Hepatocyte (in vitro differentiated cells): ENCODE measurements around the gene CBX2. TPM values are rescaled to one million over a fixed set of nuclear protein-coding genes. Genes with fewer than 3 reads are reported as not detected.
A peak's percentile ranks its signal among the peaks of the same experiment; 100 is the strongest.

Experiments used
- DNase-seq: peaks from one replicate; pipeline ENCODE4 v3.0.0-alpha.2; 2016; ENCODE audit warnings: low spot score
- H2AFZ ChIP-seq: fragments of 200-600 bp; sonication (generic); 2 replicates; pipeline ENCODE4 v1.6.0; 2016; ENCODE audit warnings: antibody characterized with exemption, mild to moderate bottlenecking
- H3K27ac ChIP-seq: fragments of 200-600 bp; sonication (generic); 2 replicates; pipeline ENCODE4 v1.5.1; 2016; ENCODE audit warnings: mild to moderate bottlenecking
- H3K27me3 ChIP-seq: fragments of 200-600 bp; sonication (generic); 2 replicates; pipeline ENCODE4 v1.6.1; 2016
- H3K36me3 ChIP-seq: fragments of 200-600 bp; sonication (generic); replicated peaks from 2 replicates; pipeline ENCODE4 v1.5.1; 2016; ENCODE audit warnings: low read depth; ENCODE audit not compliant: insufficient read depth
- H3K4me1 ChIP-seq: fragments of 200-600 bp; sonication (generic); 2 replicates; pipeline ENCODE4 v1.5.1; 2016; ENCODE audit warnings: mild to moderate bottlenecking, moderate library complexity; ENCODE audit not compliant: insufficient read depth
- H3K4me2 ChIP-seq: fragments of 200-600 bp; sonication (generic); 2 replicates; pipeline ENCODE4 v1.6.0; 2016
- H3K4me3 ChIP-seq: fragments of 200-600 bp; sonication (generic); 2 replicates; pipeline ENCODE4 v1.5.1; 2016; ENCODE audit warnings: mild to moderate bottlenecking
- H3K79me2 ChIP-seq: fragments of 200-600 bp; sonication (generic); 2 replicates; pipeline ENCODE4 v1.6.0; 2017; ENCODE audit warnings: mild to moderate bottlenecking
- H3K9me2 ChIP-seq: fragments of 200-600 bp; sonication (generic); replicated peaks from 2 replicates; pipeline ENCODE4 v1.6.0; 2017; ENCODE audit warnings: mild to moderate bottlenecking; ENCODE audit not compliant: insufficient read depth
- H3K9me3 ChIP-seq: fragments of 200-600 bp; sonication (generic); 2 replicates; pipeline ENCODE4 v1.5.1; 2016; ENCODE audit warnings: low read depth, mild to moderate bottlenecking
- H4K20me1 ChIP-seq: fragments of 200-600 bp; sonication (generic); 2 replicates; pipeline ENCODE4 v1.6.0; 2016; ENCODE audit warnings: mild to moderate bottlenecking; ENCODE audit not compliant: insufficient read depth, poor library complexity, severe bottlenecking
- EZH2 ChIP-seq: fragments of 200-600 bp; sonication (generic); IDR thresholded peaks from 2 replicates; pipeline ENCODE4 v1.6.1; 2016; ENCODE audit warnings: antibody characterized with exemption, mild to moderate bottlenecking, borderline replicate concordance
- EZH2phosphoT487 ChIP-seq: fragments of 200-600 bp; sonication (generic); IDR thresholded peaks from one replicate; pipeline ENCODE4 v1.6.1; 2018; ENCODE audit warnings: antibody characterized with exemption, mild to moderate bottlenecking, low read depth, moderate library complexity; ENCODE audit not compliant: unreplicated experiment, severe bottlenecking
- whole genome bisulfite sequencing: methylation state at CpG from one replicate; pipeline ENCODE4 v1.1.6; 2016; ENCODE audit warnings: low lambda C conversion rate; ENCODE audit errors: missing lambda C conversion rate; 5-methylcytosine and 5-hydroxymethylcytosine counted together
- polyA plus RNA-seq: library from polyadenylated mRNA; unstranded; fragments of >200 nt; fragmentation: Nextera tagmentation; extraction: Ambion mirVana; gene quantifications from 2 replicates; pipeline ENCODE4 v1.2.1, GENCODE V29; 2016
- total RNA-seq: library from RNA; depleted of rRNA; stranded (reverse); fragments of >200 nt; gene quantifications from 2 replicates; pipeline ENCODE4 v1.2.3, GENCODE V29; 2014
- TF ChIP-seq, protein P1 (sequence below): fragments of 200-600 bp; sonication (generic); IDR thresholded peaks from 2 replicates; pipeline ENCODE4 v1.5.1; 2016; ENCODE audit warnings: antibody characterized with exemption, mild to moderate bottlenecking; ENCODE audit not compliant: poor library complexity

The CBX2 gene
- total and polyA plus RNA-seq, 2 experiments from 2014 or later: 11.6 to 16.3 TPM

DNA sequence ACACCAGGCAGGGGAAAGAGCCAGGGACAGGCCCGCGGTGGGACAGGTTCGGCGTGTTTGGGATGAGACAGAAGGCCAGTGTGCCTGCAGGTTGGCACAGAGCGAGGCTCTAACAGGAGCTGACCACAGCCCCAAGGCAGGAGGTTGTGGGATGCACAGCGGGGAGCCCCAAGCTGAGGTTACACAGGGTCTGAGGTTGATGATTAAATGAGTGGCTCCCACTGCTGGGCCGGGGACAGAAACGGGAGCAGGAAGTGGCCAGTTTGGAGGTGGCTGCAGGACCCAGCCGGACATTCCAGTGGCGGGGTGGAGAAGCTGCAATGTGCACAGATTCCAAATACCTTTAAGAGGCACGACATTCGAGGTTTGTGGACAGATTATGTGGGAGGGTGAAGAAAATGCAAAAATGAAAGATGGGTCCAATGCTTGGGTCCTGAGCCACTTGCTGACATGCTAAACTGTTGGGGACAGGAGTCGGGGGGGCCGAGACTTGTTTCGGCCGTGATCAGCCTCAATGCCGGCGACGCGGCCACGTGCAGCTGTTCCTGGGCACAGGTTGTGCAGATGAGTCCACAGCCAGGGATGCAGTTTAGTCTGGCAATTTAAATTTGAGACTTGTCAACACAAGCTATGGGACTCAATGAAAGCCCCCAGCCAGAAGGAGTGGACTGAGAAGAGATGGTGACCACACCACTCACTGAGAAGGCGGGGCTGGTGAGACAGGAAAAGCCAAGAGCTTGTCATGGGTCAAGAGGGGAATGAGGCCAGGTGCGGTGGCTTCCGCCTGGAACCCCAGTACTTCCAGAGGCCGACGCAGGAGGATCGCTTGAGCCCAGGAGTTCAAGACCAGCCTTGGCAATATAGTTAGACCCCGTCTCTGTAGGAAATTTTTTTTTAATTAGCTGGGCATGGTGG, 38.5 kb upstream of the CBX2 start:
- TF ChIP-seq EZH2phosphoT487 (no peak), EZH2 (no peak)
- TF ChIP-seq, protein P1, sequence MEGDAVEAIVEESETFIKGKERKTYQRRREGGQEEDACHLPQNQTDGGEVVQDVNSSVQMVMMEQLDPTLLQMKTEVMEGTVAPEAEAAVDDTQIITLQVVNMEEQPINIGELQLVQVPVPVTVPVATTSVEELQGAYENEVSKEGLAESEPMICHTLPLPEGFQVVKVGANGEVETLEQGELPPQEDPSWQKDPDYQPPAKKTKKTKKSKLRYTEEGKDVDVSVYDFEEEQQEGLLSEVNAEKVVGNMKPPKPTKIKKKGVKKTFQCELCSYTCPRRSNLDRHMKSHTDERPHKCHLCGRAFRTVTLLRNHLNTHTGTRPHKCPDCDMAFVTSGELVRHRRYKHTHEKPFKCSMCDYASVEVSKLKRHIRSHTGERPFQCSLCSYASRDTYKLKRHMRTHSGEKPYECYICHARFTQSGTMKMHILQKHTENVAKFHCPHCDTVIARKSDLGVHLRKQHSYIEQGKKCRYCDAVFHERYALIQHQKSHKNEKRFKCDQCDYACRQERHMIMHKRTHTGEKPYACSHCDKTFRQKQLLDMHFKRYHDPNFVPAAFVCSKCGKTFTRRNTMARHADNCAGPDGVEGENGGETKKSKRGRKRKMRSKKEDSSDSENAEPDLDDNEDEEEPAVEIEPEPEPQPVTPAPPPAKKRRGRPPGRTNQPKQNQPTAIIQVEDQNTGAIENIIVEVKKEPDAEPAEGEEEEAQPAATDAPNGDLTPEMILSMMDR: no peak
- Histone ChIP-seq H4K20me1 (no peaks in the 10 kb centered on the region), H2AFZ (no peak overlapping the region), H3K9me2 (no peaks in the 10 kb centered on the region), H3K4me3 (no peak overlapping the region), H3K4me1 (peaks cover 30% of the 10 kb centered on the region), H3K9me3 (no peaks in the 10 kb centered on the region), H3K79me2 (no peaks in the 10 kb centered on the region), H3K27me3 (no peaks in the 10 kb centered on the region), H3K4me2 (no peak overlapping the region), H3K36me3 (no peaks in the 10 kb centered on the region), H3K27ac (peak overlapping the region; percentile 72)
- WGBS: 82% methylated on average over 28 of the region's 28 CpGs
- DNase-seq: no peak

DNA sequence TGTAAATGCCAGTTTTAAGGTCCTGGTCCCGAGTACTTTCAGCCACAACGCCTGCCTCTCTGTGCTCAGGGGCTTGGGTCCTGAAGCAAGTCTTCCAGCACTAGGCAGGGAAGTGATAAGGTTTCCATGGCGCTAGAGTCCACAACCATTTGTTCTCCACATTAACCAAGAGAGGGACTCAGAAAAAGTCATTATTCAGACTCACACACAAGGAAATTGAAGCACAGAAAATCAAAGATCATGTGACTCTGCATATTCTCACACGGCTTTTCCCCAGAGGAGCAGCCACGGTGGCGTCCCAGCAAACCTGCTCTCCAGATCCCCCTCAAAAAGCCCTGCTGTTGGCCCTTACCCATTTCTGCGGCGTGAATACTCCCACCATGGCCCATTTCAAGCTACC, 37.5 kb upstream of the CBX2 start:
- no peaks in the 10 kb centered on the region for H3K36me3 ChIP-seq
- H3K4me2 ChIP-seq: peak overlapping the region; percentile 85
- H3K9me3 ChIP-seq: no peaks in the 10 kb centered on the region
- no peaks in the 10 kb centered on the region for H3K79me2 ChIP-seq
- peaks cover 30% of the 10 kb centered on the region for H3K4me1 ChIP-seq
- TF ChIP-seq EZH2phosphoT487 (no peak), EZH2 (no peak)
- TF ChIP-seq, protein P1: no peak
- DNase-seq: peak; percentile 77
- no peaks in the 10 kb centered on the region for H3K9me2 ChIP-seq
- no peak overlapping the region for H3K4me3 ChIP-seq
- H2AFZ ChIP-seq: no peak overlapping the region
- H3K27me3 ChIP-seq: no peaks in the 10 kb centered on the region
- WGBS: 50% methylated on average over 8 of the region's 8 CpGs
- H4K20me1 ChIP-seq: no peaks in the 10 kb centered on the region
- H3K27ac ChIP-seq: peak overlapping the region; percentile 96

DNA sequence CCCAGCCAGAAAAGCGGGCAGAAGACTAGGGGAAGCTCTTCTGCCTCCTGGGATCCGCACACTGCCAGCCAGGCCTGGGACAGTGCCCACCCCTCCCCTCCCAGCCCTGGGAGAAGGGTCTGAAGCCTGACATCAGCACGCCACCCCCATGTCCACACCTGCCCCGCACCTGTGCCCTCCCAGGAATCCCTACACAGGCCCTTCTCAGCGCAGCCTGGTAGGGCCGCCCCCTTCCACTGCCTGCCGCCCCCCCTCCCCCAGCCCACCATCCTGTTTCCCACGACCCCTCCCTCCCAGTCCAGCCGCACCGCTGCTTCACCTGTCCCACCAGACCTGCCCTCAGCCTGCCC, 36.6 kb upstream of the CBX2 start:
- peak overlapping the region; percentile 96 for H3K27ac ChIP-seq
- no peak for DNase-seq
- 92% methylated on average over 2 of the region's 10 CpGs for WGBS

DNA sequence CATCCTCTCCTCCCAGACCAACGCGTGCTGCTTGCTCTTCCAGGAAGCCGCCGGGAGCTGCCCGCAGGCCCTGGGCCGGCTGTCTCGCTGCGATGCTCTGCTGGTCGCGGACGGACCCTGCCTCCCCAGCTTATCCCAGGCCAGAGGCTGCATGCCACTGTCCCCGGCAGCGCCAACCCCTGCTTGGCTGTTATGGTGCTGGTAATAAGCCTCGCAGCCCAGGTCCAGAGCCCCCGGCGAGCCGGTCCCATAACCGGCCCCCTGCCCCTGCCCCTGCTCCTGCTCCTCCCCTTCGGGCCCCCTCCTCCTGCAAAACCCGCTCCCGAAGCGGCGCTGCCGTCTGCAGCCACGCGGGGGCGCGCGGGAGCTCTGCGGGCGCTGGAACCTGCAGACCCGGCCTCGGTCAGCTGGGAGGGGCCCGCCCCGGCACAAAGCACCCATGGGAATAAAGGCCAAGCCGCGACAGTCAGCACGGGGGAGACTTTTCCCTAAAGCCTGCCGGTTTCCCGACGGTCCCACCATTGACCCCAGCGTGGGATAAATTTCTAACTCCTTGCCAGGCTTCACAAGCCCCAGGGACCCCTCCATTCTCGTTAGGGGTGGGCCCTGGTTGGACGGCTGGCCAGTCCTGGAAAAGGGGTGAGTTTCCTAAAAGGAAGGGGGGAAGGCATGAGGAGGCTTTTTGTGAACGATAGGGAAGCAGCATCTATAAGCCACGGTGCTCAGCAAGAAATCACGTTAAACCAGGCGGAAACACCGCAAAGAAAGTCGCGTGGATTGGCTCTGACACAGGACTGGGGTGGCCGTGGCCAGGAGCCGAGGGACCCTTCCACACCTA, 36.0 kb upstream of the CBX2 start:
- TF ChIP-seq EZH2 (no peak), EZH2phosphoT487 (no peak)
- TF ChIP-seq, protein P1: peak; percentile 100
- no peaks in the 10 kb centered on the region for H3K9me2 ChIP-seq
- no peaks in the 10 kb centered on the region for H3K36me3 ChIP-seq
- H3K79me2 ChIP-seq: no peaks in the 10 kb centered on the region
- no peaks in the 10 kb centered on the region for H3K9me3 ChIP-seq
- peak; percentile 91 for DNase-seq
- 23% methylated on average over 35 of the region's 53 CpGs for WGBS
- peaks cover 7% of the 10 kb centered on the region for H3K27me3 ChIP-seq
- H4K20me1 ChIP-seq: no peaks in the 10 kb centered on the region
- peak overlapping the region; percentile 85 for H3K4me2 ChIP-seq
- H2AFZ ChIP-seq: peak overlapping the region; percentile 32
- H3K27ac ChIP-seq: peak overlapping the region; percentile 96
- peaks cover 33% of the 10 kb centered on the region for H3K4me1 ChIP-seq
- no peak overlapping the region for H3K4me3 ChIP-seq

More for the DNA sequence above, 36.6 kb upstream of the CBX2 start:
- H2AFZ ChIP-seq: peak overlapping the region; percentile 32
- peak overlapping the region; percentile 85 for H3K4me2 ChIP-seq
- peaks cover 30% of the 10 kb centered on the region for H3K4me1 ChIP-seq
- H3K27me3 ChIP-seq: peaks cover 1% of the 10 kb centered on the region
- H3K4me3 ChIP-seq: no peak overlapping the region
- H3K79me2 ChIP-seq: no peaks in the 10 kb centered on the region
- no peaks in the 10 kb centered on the region for H4K20me1 ChIP-seq
- no peaks in the 10 kb centered on the region for H3K9me3 ChIP-seq
- H3K9me2 ChIP-seq: no peaks in the 10 kb centered on the region
- no peaks in the 10 kb centered on the region for H3K36me3 ChIP-seq
- TF ChIP-seq EZH2 (no peak), EZH2phosphoT487 (no peak)
